Nephron (organoid): ENCODE results near the gene RAPGEF6.
"Not testable (repeated sequence)": the region's sequence is repeated elsewhere in the genome, so short reads cannot be mapped to it uniquely, and the experiment has no call there.

Source experiments
- H3K27ac Mint-ChIP-seq, 3 experiments: 2 replicates each; pipeline ENCODE4 v1.8.0; 2020; ENCODE audit warnings: mixed read lengths in 3 of 3, mild to moderate bottlenecking in 2 of 3, moderate library complexity in 1 of 3
- H3K27me3 Mint-ChIP-seq: 2 replicates; pipeline ENCODE4 v1.8.0; 2021; ENCODE audit warnings: low read depth, mild to moderate bottlenecking, moderate library complexity, mixed read lengths
- H3K36me3 Mint-ChIP-seq: 2 replicates; pipeline ENCODE4 v1.8.0; 2020; ENCODE audit warnings: low read depth, mixed read lengths
- H3K4me1 Mint-ChIP-seq: 2 replicates; pipeline ENCODE4 v1.8.0; 2020; ENCODE audit warnings: mixed read lengths
- H3K4me3 Mint-ChIP-seq, 3 experiments: 2 replicates each; pipeline ENCODE4 v1.8.0; 2020; ENCODE audit warnings: mild to moderate bottlenecking in 3 of 3, mixed read lengths in 3 of 3, moderate library complexity in 2 of 3
- H3K9me3 Mint-ChIP-seq: 2 replicates; pipeline ENCODE4 v1.8.0; 2020; ENCODE audit warnings: mixed read lengths
- CTCF ChIP-seq, 3 experiments: fragments of 200-600 bp; sonication (generic); IDR thresholded peaks; one replicate each; pipeline ENCODE4 v1.5.0; 2021; ENCODE audit warnings: antibody characterized with exemption in 3 of 3; ENCODE audit not compliant: unreplicated experiment in 3 of 3

The RAPGEF6 gene

GRCh38 chr5:131384616-131385214, 250.3 kb downstream of the RAPGEF6 start:
- H3K27me3 Mint-ChIP-seq, result no peaks in the 10 kb centered on the region
- no peak overlapping the region for H3K27ac Mint-ChIP-seq
- no peak overlapping the region for H3K4me3 Mint-ChIP-seq
- peaks cover 16% of the 10 kb centered on the region for H3K4me1 Mint-ChIP-seq
- TF ChIP-seq CTCF (IDR thresholded peaks at IDR 0.05; ENCODE audit: unreplicated experiment in 3 of 3), result no peak
- H3K9me3 Mint-ChIP-seq, result no peaks in the 10 kb centered on the region
- peaks cover 2% of the 10 kb centered on the region for H3K36me3 Mint-ChIP-seq

DNA sequence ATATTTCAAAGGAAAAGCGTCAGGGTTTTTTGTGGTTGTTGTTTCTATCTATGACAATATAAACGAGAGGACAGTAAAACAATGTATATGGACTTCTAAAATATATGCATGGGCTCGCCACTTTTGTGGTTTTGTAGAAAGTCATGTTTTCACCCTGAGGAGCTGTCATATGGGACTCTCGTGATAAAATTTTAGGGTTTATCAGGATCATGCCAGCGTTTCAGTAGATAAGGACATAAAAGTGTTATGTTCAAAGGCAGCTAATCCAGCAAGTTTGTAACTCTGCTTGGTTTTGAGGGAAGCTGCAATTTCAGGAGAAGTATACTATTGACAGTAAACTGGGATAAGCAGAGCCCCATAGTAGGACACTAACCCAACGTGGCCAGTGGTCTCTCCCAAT, 250.9 kb downstream of the RAPGEF6 start:
- H3K27me3 Mint-ChIP-seq, result no peaks in the 10 kb centered on the region
- no peaks in the 10 kb centered on the region for H3K36me3 Mint-ChIP-seq
- no peak overlapping the region for H3K4me3 Mint-ChIP-seq
- no peaks in the 10 kb centered on the region for H3K9me3 Mint-ChIP-seq
- H3K4me1 Mint-ChIP-seq, result peaks cover 17% of the 10 kb centered on the region
- H3K27ac Mint-ChIP-seq, result no peak overlapping the region
- TF ChIP-seq CTCF (IDR thresholded peaks at IDR 0.05; ENCODE audit: unreplicated experiment in 3 of 3), result no peak

DNA sequence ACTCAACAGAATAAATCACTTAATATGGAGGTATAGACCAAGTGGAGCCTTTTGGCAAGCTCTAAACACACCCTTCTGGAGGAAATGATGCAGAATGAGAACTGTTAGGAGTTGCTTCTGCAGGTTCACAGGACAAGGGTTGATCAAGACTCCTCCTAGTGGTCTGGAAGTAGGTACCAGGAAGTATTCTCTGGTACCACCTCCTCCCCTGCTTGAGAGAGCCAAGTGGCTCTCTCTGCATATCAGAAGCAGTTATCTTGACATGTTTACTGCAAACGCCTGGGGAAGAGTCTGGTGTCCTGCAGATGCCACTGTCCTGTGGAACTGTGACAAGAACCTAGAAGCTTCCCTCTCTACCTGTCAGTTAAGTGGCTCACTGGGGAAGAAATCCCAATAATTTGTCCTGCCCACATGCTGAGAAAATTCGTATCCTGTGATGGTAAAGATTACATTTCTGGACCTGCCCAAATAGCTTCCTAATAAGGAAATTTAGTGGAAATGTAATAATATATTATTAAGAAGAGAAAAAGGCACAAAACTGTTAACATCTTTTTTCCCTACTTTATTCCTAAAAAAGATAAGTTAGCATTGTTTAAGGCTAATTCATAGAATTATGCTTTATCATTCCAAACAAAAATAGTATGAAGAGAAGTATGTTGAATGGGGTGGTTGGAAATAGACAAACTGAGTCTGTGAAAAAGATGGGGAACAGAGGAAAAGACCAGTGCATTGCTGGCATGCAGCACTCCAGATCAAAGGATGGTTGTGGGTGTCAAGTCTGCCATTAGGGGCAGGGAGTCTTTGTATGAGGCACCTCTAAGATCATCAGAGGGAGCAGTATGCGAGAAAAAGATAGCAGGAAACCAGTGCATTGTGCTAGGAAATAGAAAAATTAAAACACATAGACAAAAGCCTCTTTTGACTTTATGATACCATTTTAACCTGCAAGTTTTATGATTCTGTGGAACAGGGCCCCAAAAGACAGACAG, 252.3 kb downstream of the RAPGEF6 start:
- TF ChIP-seq CTCF (IDR thresholded peaks at IDR 0.05; ENCODE audit: unreplicated experiment in 3 of 3), result peak; percentile 28 to 44 (median 37)
- peaks cover 21% of the 10 kb centered on the region for H3K4me1 Mint-ChIP-seq
- H3K9me3 Mint-ChIP-seq, result no peaks in the 10 kb centered on the region
- H3K4me3 Mint-ChIP-seq, result no peak overlapping the region
- no peaks in the 10 kb centered on the region for H3K27me3 Mint-ChIP-seq
- no peaks in the 10 kb centered on the region for H3K36me3 Mint-ChIP-seq
- no peak overlapping the region for H3K27ac Mint-ChIP-seq

DNA sequence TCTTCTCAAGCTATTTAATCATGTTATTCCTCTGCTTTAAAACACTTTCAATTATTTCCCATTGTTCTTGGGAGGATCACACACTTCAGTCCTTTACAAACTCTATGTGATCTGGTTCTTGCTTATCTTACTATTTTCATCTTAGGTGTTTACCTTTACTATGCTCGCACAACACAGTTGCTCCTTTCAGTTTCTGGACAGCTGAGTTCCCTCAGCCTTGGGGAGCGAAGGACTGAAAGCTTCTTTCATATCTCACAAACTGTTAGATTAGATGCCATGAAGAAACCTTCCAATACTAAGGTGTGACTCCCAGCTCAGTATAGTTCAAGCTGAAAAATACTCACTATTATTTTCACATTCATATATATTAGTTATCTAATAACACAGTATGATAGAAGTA, 253.3 kb downstream of the RAPGEF6 start:
- TF ChIP-seq CTCF (IDR thresholded peaks at IDR 0.05; ENCODE audit: unreplicated experiment in 3 of 3), result no peak
- H3K27ac Mint-ChIP-seq, result peak overlapping the region in 2 of 3 experiments; percentile 33 to 35
- no peaks in the 10 kb centered on the region for H3K27me3 Mint-ChIP-seq
- no peak overlapping the region for H3K4me3 Mint-ChIP-seq
- H3K4me1 Mint-ChIP-seq, result peaks cover 21% of the 10 kb centered on the region
- no peaks in the 10 kb centered on the region for H3K36me3 Mint-ChIP-seq
- no peaks in the 10 kb centered on the region for H3K9me3 Mint-ChIP-seq

DNA sequence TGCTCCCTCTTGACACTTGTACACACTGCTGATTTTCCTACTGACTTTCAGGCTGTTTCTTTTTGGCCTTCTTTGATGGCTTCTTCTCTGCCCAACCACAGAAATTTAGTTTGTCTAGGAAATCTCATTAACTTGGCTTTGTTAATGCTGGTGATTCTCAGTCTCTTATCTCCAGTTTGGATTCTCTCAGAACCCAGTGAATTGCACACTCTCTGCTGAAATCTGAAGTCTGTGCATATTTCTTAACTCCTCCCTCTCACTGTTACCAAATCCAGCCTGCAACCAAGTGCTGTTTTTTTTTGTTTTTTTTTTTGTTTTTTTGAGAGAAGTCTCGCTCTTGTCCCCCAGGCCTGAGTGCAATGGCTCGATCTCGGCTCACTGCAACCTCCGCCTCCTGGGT, 254.0 kb downstream of the RAPGEF6 start:
- Mint-ChIP-seq H3K4me3 (no peak overlapping the region), H3K9me3 (no peaks in the 10 kb centered on the region)

GRCh38 chr5:131380238-131380637, 254.8 kb downstream of the RAPGEF6 start:
- Mint-ChIP-seq H3K4me1 (peaks cover 21% of the 10 kb centered on the region), H3K27ac (peak overlapping the region in 1 of 3 experiments; percentile 51)
- H3K9me3 Mint-ChIP-seq, H3K27me3 Mint-ChIP-seq, H3K4me3 Mint-ChIP-seq, H3K36me3 Mint-ChIP-seq: not testable (repeated sequence)

More for the DNA sequence above, 254.0 kb downstream of the RAPGEF6 start:
- H3K27ac Mint-ChIP-seq, result peak overlapping the region in 2 of 3 experiments; percentile 14 to 51
- no peaks in the 10 kb centered on the region for H3K27me3 Mint-ChIP-seq
- H3K4me1 Mint-ChIP-seq, result peaks cover 21% of the 10 kb centered on the region
- no peak for TF ChIP-seq CTCF (IDR thresholded peaks at IDR 0.05; ENCODE audit: unreplicated experiment in 3 of 3)
- no peaks in the 10 kb centered on the region for H3K36me3 Mint-ChIP-seq
